Esophagus squamous epithelium (tissue), 4 donors: ENCODE data around the gene GLP2R.

ENCODE experiments used
- CTCF ChIP-seq, 6 experiments: fragments of 450-650 bp in 4 of 6; fragments of 200-600 bp in 2 of 6; sonication (generic) in 2 of 6; IDR thresholded peaks; one replicate each; pipeline ENCODE4 v1.5.1; 2016 to 2019; ENCODE audit warnings: antibody characterized with exemption in 6 of 6, mild to moderate bottlenecking in 4 of 6, moderate library complexity in 4 of 6
- POLR2A ChIP-seq, 4 donors: fragments of 450-650 bp; IDR thresholded peaks; one replicate each; pipeline ENCODE4 v1.6.1; 2017; ENCODE audit warnings: antibody characterized with exemption in 4 of 4, mild to moderate bottlenecking in 4 of 4, moderate library complexity in 3 of 4

GRCh38 chr17:9821921-9822320, 3.8 kb upstream of the GLP2R start, which contains the start of gene GSG1L2:
- TF ChIP-seq CTCF (IDR thresholded peaks at IDR 0.05) = no peak
- no peak for TF ChIP-seq POLR2A (IDR thresholded peaks at IDR 0.05)
